HG03457 (cell line): ENCODE data around the gene ZNF735.
"Not testable (repeated sequence)": the region's sequence is repeated elsewhere in the genome, so short reads cannot be mapped to it uniquely, and the experiment has no call there.

Source experiments
- ATAC-seq: cut with Tn5 transposase; IDR thresholded peaks from one replicate; pipeline ENCODE4 v1.9.1; 2021; ENCODE audit warnings: moderate number of reproducible peaks; ENCODE audit not compliant: unreplicated experiment

The ZNF735 gene

GRCh38 chr7:64206903-64207302, at the start of gene ZNF735:
TSS of gene ZNF735 (plus strand) at chr7:64207203. CDS start at chr7:64207203, 0 bp downstream.
- no peak for ATAC-seq

GRCh38 chr7:64170974-64171373, 36.0 kb upstream of the ZNF735 start:
- ATAC-seq = not testable (repeated sequence)

GRCh38 chr7:64174328-64174727, 32.7 kb upstream of the ZNF735 start:
- no peak for ATAC-seq

- ATAC-seq = no peak
Observed at GRCh38 chr7:64174941-64175340, 32.1 kb upstream of the ZNF735 start.

GRCh38 chr7:64180989-64181388, 26.0 kb upstream of the ZNF735 start:
- no peak for ATAC-seq

DNA sequence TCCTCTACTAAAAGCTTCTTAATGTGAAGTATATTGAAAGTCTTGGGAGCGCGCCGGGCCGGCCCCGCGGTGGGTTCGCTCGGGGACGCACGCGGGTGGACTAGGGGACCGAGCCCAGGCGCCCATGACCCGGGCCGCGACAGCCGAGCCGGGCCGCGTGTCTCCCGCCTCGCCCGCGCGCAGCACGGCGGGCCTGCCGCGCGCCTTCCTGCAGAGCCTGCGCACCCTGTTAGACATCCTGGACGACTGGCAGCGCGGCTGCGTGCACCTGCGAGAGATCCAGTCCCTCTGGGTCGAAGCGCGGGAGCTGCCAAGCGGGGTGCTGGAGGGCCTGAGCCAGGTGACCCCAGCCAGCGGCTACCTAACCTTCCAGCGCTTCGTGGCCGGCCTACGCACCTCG, 25.4 kb upstream of the ZNF735 start:
- ATAC-seq = no peak

GRCh38 chr7:64182036-64182790, 24.8 kb upstream of the ZNF735 start:
- no peak for ATAC-seq

DNA sequence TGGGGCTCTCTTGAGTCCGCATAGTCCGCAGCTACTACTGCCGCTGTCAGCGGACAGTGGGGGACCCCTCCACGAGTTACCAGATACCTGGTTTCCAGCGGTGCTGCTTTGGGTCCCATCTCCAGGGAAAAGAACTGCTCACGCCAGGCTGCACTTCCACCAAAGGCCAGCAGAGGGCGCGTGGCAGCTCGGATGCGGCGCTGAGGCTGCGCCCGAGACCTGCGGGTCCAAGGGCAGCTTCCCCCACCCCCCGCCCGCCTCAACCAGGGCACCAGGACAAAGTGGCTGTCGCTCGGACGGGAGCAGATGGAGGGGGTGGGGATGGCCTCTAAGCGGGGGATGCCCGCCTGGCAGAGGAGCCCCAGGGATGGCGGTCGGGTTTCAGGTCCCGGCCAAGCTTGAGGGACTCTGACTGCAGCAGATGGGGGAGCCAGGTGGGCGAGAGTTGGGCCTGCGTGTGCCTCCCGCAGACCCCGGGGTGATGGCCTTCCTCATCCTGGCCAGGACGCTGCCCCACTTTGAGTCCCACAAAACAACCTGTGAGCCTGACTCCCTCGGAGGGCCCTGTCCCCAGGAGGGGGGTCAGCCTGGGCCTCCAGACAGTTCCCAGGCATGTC, 23.8 kb upstream of the ZNF735 start:
- no peak for ATAC-seq

- no peak for ATAC-seq
Observed at GRCh38 chr7:64183827-64184372, 23.1 kb upstream of the ZNF735 start.

- no peak for ATAC-seq
Observed at GRCh38 chr7:64184376-64184775, 22.6 kb upstream of the ZNF735 start.

DNA sequence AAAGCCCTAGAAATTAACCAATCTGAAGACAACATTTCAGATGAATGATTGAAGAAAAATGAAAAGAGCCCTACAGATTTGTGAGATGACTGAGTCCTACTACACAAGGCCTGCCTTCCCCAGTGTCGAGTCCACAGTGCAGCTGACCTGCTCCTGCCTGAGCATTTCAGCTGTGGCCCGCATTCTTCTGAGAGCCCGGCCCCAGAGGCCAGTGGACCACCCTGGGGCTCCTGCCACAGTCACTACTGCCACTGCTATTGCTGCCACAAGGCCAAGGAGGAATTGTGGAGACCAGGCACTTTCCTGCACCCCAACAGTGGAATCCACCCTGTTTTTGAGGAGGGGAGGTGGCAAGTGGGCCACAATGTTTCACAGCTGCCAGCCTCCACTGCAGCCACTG, 19.6 kb upstream of the ZNF735 start:
- ATAC-seq = no peak

- ATAC-seq = no peak
Observed at GRCh38 chr7:64192148-64192704, 14.8 kb upstream of the ZNF735 start.

DNA sequence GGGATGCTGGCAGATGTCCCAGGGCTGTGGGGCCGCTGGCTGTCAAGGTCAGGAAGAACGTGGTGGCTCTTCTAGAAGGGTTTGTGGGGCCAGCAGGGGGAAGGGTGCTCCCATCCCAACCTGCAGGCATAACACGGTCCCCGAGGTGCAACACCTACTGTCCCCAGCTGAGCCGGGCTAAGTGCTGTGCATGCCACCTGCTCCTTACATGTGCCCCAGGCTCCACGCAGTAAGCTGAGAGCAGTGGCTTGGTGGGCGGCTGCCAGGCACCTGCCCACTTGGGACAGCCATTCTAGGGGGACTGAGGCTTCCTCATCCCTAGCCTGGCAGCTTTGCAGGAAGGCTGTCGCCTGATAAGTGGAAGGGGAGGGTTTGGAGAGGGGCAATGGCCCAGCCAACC, 14.2 kb upstream of the ZNF735 start:
- no peak for ATAC-seq

GRCh38 chr7:64219710-64220298, 12.8 kb downstream of the ZNF735 start:
- ATAC-seq = not testable (repeated sequence)

GRCh38 chr7:64223366-64223765, 16.4 kb downstream of the ZNF735 start:
- ATAC-seq = no peak

DNA sequence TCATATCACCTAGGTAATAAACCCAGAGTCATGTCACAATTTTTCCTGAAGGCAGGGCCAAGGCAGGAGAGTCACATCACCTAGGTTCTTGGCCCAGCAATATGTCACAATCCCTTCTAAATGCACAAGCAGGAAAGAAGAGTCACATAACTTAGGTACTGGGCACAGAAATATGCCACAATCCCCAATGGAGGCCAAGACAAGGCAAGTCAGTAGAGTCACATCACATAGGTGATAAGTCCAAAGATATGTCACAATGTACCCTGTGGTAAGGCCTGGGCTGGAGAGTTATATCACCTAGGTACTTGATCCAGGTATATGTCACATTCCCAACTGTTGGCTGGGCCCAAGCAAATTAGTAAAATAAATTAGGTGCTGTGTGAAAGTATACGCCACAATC, 21.2 kb downstream of the ZNF735 start, which contains the start of gene ZNF679:
Gene ZNF679, plus strand, starts transcription at position 301 of the 400 bp plus-strand sequence. CDS start 20,644 bp downstream, outside the sequence.
- not testable (repeated sequence) for ATAC-seq

- ATAC-seq = no peak
Observed at GRCh38 chr7:64266341-64266919, 59.4 kb downstream of the ZNF735 start.
